Left forelimb (tissue), 1 donor: ENCODE data around the gene WDR36.
"Not testable (repeated sequence)": the region's sequence is repeated elsewhere in the genome, so short reads cannot be mapped to it uniquely, and the experiment has no call there.

ENCODE experiments used
- DNase-seq: peaks from one replicate; pipeline ENCODE4 v3.0.0-alpha.2; 2018; ENCODE audit warnings: low spot score

Gene WDR36

DNA sequence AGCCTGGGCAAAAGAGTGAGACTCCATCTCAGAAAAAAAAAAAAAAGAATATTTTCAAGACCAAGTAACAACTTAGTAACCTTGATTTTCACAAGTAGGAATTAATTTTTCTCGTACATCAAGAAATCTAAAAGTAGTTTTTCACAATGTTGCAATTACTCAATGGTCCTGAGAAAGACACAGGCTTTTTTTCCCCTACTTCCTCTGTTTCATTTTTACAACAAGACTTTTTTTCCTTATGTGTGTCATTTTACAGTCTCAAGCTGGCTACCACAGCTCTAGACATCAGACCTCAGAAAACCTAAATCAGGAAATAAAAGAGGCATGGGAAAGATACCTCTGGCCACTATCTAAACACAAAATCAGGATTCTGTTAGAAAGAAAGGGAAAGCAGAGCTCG is 45.9 kb downstream of the WDR36 start:
- DNase-seq = no peak

DNA sequence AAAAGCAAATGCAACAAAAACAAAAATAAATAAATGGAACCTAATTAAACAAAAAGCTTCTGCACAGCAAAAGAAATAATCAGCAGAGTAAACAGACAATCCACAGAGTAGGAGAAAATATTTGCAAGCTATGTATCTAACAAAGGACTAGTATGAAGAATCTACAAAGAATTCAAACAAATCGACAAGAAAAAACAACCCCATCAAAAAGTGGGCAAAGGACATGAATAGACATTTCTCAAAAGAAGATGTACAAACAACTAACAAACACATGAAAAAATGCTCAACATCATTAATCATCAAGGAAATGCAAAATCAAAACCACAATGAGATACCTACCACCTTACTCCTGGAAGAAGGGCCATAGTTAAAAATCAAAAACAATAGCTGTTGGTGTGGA is 49.3 kb downstream of the WDR36 start:
- DNase-seq = not testable (repeated sequence)

GRCh38 chr5:111142932-111143331 is 50.8 kb downstream of the WDR36 start:
- DNase-seq = no peak

DNA sequence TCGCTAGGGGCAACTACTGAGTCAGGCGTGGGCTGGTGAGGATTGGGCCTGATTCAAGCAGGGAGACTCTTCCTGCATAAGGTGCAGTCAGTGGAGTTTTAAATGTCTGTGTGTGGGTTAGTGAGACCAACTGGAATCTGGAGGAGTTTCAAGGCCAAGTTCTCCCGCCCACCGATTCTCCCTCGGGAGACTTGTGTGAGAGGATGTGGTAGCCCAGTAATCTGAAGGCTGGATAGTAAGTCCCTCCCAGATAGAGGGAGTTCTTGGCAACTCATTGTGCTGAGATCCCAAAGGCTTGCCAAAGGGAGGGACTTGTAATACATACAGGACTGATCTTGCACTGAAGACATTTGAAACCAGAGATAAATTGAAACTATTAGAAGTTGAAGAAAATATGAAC is 51.8 kb downstream of the WDR36 start:
- DNase-seq = no peak

- DNase-seq = no peak
Measured at GRCh38 chr5:111144352-111144930, 52.3 kb downstream of the WDR36 start.

GRCh38 chr5:111146053-111146452 is 53.9 kb downstream of the WDR36 start:
- DNase-seq = no peak

- DNase-seq = no peak
Measured at GRCh38 chr5:111147502-111147901, 55.4 kb downstream of the WDR36 start.

DNA sequence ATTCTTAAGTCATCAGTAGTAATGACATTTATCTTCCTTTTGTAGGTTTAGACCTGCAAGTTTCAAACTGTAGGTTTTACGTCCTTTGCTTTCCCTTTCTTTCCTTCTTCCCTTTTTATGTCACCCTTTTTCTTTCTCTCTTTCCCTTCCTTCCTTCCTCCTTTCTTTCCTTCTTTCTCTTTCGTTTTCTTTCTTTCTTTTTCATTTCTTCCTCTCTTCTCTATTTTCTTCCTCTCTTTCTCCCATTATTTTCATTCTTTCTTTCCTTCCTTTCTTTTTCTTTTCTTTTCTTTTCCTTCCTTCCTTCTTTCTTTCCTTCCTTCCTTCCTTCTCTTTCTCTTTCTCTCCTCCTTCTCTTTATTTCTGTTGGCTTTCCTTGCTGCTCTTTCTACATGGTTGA is 59.9 kb downstream of the WDR36 start:
- DNase-seq = no peak

DNA sequence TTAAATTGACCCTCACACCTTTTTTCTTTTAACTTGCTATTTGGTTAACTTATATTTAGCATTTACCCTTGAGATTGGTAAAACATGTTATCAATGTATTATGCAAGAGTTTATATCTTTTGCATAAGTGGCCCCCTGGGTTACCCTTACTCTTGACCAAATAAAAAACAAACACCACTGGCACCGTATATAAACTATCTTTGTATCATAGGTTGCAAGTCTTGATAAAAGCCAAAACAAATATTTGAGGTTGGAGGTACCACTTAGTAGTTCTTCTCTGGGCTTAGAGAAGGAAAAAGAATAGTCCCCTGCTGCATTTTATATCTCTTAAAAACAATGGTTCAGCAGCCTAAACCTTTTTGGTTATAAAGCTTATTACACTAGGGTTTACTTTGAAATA is 61.3 kb downstream of the WDR36 start:
- no peak for DNase-seq

DNA sequence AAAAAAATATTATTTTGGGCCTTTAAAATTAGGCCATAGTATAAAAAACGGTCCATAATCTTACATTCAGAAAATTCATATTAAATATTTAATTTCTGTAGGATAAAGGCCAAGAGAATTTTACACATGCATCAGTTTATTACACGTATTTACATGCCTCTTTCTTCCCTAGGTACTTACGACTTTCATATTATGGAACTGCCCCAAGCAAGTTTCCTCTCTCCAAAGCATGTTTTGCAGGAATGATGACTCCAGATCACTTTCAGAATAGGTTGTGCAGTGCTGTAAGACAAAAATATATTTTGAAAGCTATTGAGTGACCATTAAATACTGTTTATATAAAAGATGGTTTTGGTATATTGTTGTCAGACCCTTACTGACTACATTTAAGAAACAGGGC is 61.8 kb downstream of the WDR36 start:
- no peak for DNase-seq

DNA sequence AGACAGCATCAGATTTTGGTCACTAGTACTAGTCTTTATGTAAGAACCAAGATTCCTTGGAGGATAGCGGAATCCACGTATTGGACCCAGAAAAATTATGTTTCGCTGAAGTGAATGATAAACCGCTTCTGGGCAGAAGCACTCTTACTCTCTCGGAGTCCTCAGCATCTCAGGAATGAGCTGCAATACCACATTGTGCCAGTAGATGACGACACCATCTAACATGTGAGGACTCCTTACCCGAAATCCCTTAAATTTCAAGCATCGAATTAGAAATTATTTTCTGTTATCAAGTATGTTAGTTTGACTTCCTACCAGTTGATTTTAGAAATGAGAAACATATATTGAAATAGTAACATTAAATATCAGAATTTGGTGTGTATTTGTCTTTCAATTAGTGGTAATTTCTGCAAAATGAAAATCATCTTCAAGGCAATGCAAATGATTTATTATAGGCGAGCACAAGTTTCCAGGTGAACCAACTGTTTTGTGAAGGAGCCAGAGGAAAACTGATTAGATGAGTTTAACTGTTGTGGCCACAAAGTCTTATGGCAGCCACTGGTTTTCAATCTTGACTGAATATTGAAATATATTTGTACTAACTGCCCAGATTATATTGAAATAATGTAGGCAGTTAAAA is 66.1 kb downstream of the WDR36 start:
- peak; percentile 68 for DNase-seq

DNA sequence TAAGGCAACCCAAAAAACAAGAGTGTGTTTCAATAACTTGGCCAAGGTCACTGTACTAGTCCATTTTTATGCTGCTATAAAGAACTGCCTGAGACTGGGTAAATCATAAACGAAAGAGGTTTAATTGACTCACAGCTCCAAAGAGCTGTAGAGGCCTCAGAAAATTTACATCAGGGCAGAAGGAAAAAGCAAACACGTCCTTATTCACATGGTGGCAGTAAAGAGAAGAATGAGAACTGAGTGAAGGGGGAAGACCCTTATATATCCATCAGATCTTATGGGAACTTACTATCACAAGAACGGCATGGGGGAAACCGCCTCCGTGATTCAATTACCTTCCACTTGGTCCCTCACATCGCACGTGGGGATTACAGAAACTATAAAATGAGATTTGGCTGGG is 67.7 kb downstream of the WDR36 start:
- DNase-seq = no peak

DNA sequence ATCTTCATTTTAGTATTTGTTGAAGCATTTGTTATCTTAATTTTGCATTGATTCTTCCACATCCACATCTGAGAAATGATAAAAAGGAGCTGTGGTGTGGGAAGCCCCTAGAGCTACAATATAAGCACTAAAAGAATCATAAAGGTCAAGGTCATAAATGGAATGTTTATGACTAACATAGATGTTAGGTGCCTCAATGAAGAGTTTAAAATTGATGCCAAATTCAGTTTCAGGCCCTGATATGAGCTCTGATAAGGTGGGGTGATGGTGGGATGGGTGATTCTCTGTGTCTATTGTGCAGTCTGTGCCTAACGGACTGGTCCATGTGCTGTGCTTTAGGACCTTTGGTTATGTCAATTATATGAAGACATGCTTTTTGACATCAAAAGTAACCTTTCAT is 70.9 kb downstream of the WDR36 start:
- no peak for DNase-seq

- DNase-seq = no peak
Measured at GRCh38 chr5:111165058-111165457, 72.9 kb downstream of the WDR36 start.

- DNase-seq = no peak
Measured at GRCh38 chr5:111167551-111167950, 75.4 kb downstream of the WDR36 start.

DNA sequence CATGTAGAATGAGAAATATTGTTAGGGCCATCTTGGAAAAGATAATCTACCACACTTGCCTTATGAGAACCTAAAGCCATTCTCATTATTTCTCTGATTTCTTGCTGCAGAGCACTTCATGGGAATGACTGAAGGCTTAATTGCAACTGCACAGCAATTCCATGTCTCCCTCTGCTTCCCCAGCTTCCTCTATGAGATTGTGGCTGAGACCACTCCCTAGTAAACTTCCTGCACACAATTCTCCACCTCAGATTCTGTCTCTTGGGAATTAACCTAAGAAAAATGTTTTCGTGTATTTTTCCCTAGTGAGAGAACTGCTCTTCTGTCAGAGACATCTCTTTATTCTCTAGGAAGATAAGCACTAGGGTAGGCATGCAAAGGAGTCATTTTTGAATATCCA is 76.5 kb downstream of the WDR36 start:
- no peak for DNase-seq

- DNase-seq = no peak
Measured at GRCh38 chr5:111169269-111169668, 77.1 kb downstream of the WDR36 start.

DNA sequence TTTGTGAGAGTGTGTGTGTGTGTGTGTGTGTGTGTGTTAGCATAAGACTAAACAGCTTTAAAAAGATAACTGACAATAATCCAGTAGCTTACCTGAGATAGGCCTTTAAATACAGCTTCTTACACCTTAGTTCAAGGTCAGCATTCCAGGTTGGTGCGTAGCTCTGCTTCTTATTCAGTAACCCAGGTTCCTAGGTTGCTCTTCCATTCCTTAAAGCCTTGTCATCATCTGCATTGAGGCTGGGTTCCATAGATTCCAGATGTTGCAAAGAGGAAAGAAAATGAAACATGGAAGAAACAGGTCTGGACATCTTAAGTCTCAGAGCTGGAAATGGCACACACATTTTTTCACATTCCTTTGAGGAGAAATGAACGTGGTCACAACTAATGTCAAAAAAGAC is 78.1 kb downstream of the WDR36 start:
- no peak for DNase-seq

DNA sequence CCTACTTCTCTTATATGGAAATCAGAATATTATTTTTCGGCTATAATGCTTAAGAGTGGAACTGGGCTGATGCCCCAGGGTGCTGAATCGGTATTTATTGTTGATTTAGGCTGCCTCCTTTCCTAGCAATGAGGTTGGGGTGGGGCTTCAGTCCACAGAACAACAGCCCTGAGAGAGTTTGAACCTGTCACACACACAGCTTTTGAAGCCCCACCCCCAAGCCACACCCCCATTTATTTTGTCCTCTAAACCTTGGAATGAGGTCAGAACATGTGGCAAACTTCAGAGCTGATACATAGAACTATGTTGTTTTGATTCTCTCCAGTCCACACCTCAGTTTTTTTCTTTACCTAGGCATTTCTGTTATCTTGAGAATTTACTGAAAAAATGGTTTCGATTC is 80.4 kb downstream of the WDR36 start:
- no peak for DNase-seq

DNA sequence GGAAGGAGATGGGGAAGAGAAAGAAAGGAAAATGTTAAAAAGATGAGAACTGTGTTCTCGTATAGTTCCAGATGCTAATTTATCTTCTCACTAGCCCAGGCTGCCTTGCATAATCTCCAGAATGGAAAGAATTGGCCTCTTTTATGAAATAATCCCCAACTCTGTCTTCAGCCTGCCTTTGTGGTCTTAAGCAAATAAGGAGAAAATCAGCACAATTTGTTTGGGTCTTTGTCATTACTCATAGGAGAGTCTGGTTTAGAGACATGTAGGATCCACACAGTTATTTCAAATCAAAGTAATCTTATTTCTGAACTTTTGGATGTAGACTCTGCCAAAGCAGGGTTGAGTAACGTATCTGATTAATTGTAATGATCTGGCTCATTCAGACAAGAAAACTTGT is 81.3 kb downstream of the WDR36 start:
- DNase-seq = no peak
